H1 (cell line): Measurements from ENCODE around the gene SLC16A9. TPM values are rescaled to one million over a fixed set of nuclear protein-coding genes. Genes with fewer than 3 reads are reported as not detected.
A peak's percentile ranks its signal among the peaks of the same experiment; 100 is the strongest.

ENCODE experiments used
- CTCF ChIA-PET: fragments of 300-600 bp; sonication (Branson Sonifier 250); formaldehyde crosslinking; loops from one replicate; lab custom pipeline; 2021; ENCODE audit not compliant: partially characterized antibody; lab: Charles Lee
- POLR2A ChIA-PET: fragments of 300-600 bp; sonication (Branson Sonifier 250); formaldehyde crosslinking; loops from one replicate; lab custom pipeline; 2021; ENCODE audit warnings: inconsistent platforms; ENCODE audit not compliant: partially characterized antibody; lab: Charles Lee
- DNase-seq, 2 experiments: peaks; one replicate each; pipeline versions ENCODE4 v3.0.0 to v3.0.0-alpha.2; 2010 to 2022; ENCODE audit warnings: low spot score in 2 of 2, low read depth in 1 of 2, mixed read lengths in 1 of 2
- FAIRE-seq: peaks from 2 replicates; lab custom pipeline; 2011; peaks lifted over from hg19 to GRCh38; lab: Jason Lieb, UNC
- H2AFZ ChIP-seq: 2 replicates; pipeline ENCODE4 v1.8.1; 2012; ENCODE audit warnings: low read length, inconsistent platforms
- H2AK5ac ChIP-seq: 2 replicates; pipeline ENCODE4 v1.6.1; 2013; ENCODE audit warnings: low read depth, low read length
- H2BK120ac ChIP-seq: replicated peaks from 2 replicates; pipeline ENCODE3; 2013; ENCODE audit warnings: low read depth, low read length, inconsistent platforms
- H2BK12ac ChIP-seq: 2 replicates; pipeline ENCODE4 v1.6.1; 2013; ENCODE audit warnings: low read depth, low read length
- H2BK15ac ChIP-seq: 2 replicates; pipeline ENCODE4 v1.6.1; 2013; ENCODE audit warnings: low read length
- H2BK20ac ChIP-seq: 2 replicates; pipeline ENCODE4 v1.6.1; 2013; ENCODE audit warnings: low read length
- H2BK5ac ChIP-seq: 2 replicates; pipeline ENCODE4 v1.6.1; 2013; ENCODE audit warnings: low read depth, low read length
- H3K14ac ChIP-seq: 2 replicates; pipeline ENCODE4 v1.6.1; 2013; ENCODE audit warnings: inconsistent platforms; ENCODE audit not compliant: insufficient read length
- H3K18ac ChIP-seq: 2 replicates; pipeline ENCODE4 v1.6.1; 2013; ENCODE audit warnings: low read length; ENCODE audit errors: extremely low read depth
- H3K23ac ChIP-seq: 2 replicates; pipeline ENCODE4 v1.6.1; 2013; ENCODE audit warnings: inconsistent platforms; ENCODE audit not compliant: insufficient read length
- H3K23me2 ChIP-seq: 2 replicates; pipeline ENCODE4 v1.6.1; 2013; ENCODE audit warnings: low read depth, low read length
- H3K27ac ChIP-seq: 2 replicates; pipeline ENCODE4 v1.6.1; 2011; ENCODE audit warnings: low read depth, low read length, inconsistent platforms
- H3K27me3 ChIP-seq, 4 experiments: replicated peaks in 1 of 4; 1 replicate in 1 of 4; 2 replicates in 3 of 4; pipeline versions ENCODE4 v1.6.1 to v1.8.1; 2011 to 2013; ENCODE audit warnings: low read length in 3 of 4, mild to moderate bottlenecking in 3 of 4, inconsistent platforms in 2 of 4, mixed read lengths in 2 of 4, moderate library complexity in 1 of 4; ENCODE audit not compliant: control insufficient read depth in 3 of 4, insufficient read depth in 3 of 4; ENCODE audit errors: extremely low read depth in 1 of 4
- H3K36me3 ChIP-seq, 4 experiments: 2 replicates each; pipeline versions ENCODE4 v1.6.1 to v1.8.1; 2011 to 2013; ENCODE audit warnings: mild to moderate bottlenecking in 4 of 4, low read length in 3 of 4, moderate library complexity in 2 of 4, control low read depth in 1 of 4, inconsistent platforms in 1 of 4; ENCODE audit not compliant: insufficient read depth in 4 of 4, control insufficient read depth in 2 of 4
- H3K4ac ChIP-seq: replicated peaks from 2 replicates; pipeline ENCODE3; 2013; ENCODE audit warnings: low read length, low read depth, mixed read lengths, inconsistent platforms; ENCODE audit not compliant: insufficient read length
- H3K4me1 ChIP-seq, 4 experiments: replicated peaks in 1 of 4; 1 replicate in 1 of 4; 2 replicates in 3 of 4; pipeline versions ENCODE4 v1.6.1 to v1.8.1; 2011 to 2013; ENCODE audit warnings: low read length in 3 of 4, inconsistent platforms in 2 of 4, mixed read lengths in 1 of 4; ENCODE audit not compliant: insufficient read depth in 4 of 4, control insufficient read depth in 3 of 4
- H3K4me2 ChIP-seq, 2 experiments: 2 replicates each; pipeline versions ENCODE4 v1.6.1 to v1.8.1; 2011 to 2013; ENCODE audit warnings: low read depth in 2 of 2, low read length in 2 of 2, control low read depth in 1 of 2, inconsistent platforms in 1 of 2, mild to moderate bottlenecking in 1 of 2; ENCODE audit not compliant: insufficient read depth in 1 of 2
- H3K4me3 ChIP-seq, 4 experiments: fragments of 200-600, 300-600 bp in 1 of 4; sonication (generic), shearing (Covaris generic), sonication (Bioruptor Twin) in 1 of 4; 2 replicates each; pipeline versions ENCODE4 v1.5.1 to v1.8.1; 2011 to 2016; ENCODE audit warnings: low read length in 4 of 4, low read depth in 3 of 4, control low read depth in 2 of 4, inconsistent platforms in 2 of 4, mild to moderate bottlenecking in 2 of 4, mixed read lengths in 1 of 4, moderate library complexity in 1 of 4; ENCODE audit not compliant: insufficient read depth in 2 of 4; ENCODE audit errors: extremely low read depth in 1 of 4
- H3K56ac ChIP-seq: replicated peaks from 2 replicates; pipeline ENCODE3; 2013; ENCODE audit warnings: low read depth, mild to moderate bottlenecking, mixed read lengths, low read length, inconsistent platforms; ENCODE audit not compliant: insufficient read length
- H3K79me1 ChIP-seq: 2 replicates; pipeline ENCODE4 v1.6.1; 2013; ENCODE audit warnings: low read depth, low read length, control low read depth
- H3K79me2 ChIP-seq, 2 experiments: 2 replicates each; pipeline versions ENCODE4 v1.6.1 to v1.8.1; 2012 to 2013; ENCODE audit warnings: low read length in 2 of 2, mild to moderate bottlenecking in 2 of 2, inconsistent platforms in 1 of 2; ENCODE audit not compliant: insufficient read depth in 2 of 2, control insufficient read depth in 1 of 2
- H3K9ac ChIP-seq, 4 experiments: replicated peaks in 1 of 4; 1 replicate in 1 of 4; 2 replicates in 3 of 4; pipeline versions ENCODE4 v1.6.1 to v1.8.1; 2011 to 2013; ENCODE audit warnings: low read depth in 3 of 4, low read length in 3 of 4, control low read depth in 2 of 4, mild to moderate bottlenecking in 2 of 4, moderate library complexity in 2 of 4, inconsistent platforms in 1 of 4; ENCODE audit errors: extremely low read depth in 1 of 4
- H3K9me3 ChIP-seq, 2 experiments: 2 replicates each; pipeline versions ENCODE4 v1.6.1 to v1.8.1; 2012 to 2013; ENCODE audit warnings: mild to moderate bottlenecking in 2 of 2, moderate library complexity in 2 of 2, control low read depth in 1 of 2, inconsistent platforms in 1 of 2, low read depth in 1 of 2, low read length in 1 of 2, mixed read lengths in 1 of 2; ENCODE audit not compliant: insufficient read depth in 2 of 2
- H4K20me1 ChIP-seq, 2 experiments: replicated peaks in 1 of 2; 2 replicates each; pipeline versions ENCODE3 to v1.8.1; 2011 to 2013; ENCODE audit warnings: inconsistent platforms in 2 of 2, low read length in 2 of 2, mild to moderate bottlenecking in 1 of 2; ENCODE audit not compliant: insufficient read depth in 2 of 2, control insufficient read depth in 1 of 2
- H4K5ac ChIP-seq: 2 replicates; pipeline ENCODE4 v1.6.1; 2013; ENCODE audit warnings: low read length, low read depth, mixed read lengths, inconsistent platforms; ENCODE audit not compliant: insufficient read length
- H4K8ac ChIP-seq: 2 replicates; pipeline ENCODE4 v1.8.0; 2013; ENCODE audit warnings: mild to moderate bottlenecking, moderate library complexity, low read length, inconsistent platforms; ENCODE audit not compliant: insufficient read depth; ENCODE audit errors: extremely low read depth
- H4K91ac ChIP-seq: replicated peaks from 2 replicates; pipeline ENCODE3; 2013; ENCODE audit warnings: low read length, mixed read lengths, inconsistent platforms; ENCODE audit not compliant: insufficient read length
- POLR2A ChIP-seq, 2 experiments: IDR thresholded peaks; 1 replicate in 1 of 2; 2 replicates in 1 of 2; pipeline ENCODE4 v1.6.1; 2011; ENCODE audit warnings: low read depth in 2 of 2, low read length in 2 of 2, mild to moderate bottlenecking in 2 of 2; ENCODE audit errors: control extremely low read depth in 1 of 2
- WGBS, 2 experiments: shearing (Covaris generic) in 1 of 2; methylation state at CpG; one replicate each; pipeline versions ENCODE4 v1.1.6 to v1.1.7; 2013 to 2015; ENCODE audit warnings: low lambda C conversion rate in 2 of 2, mixed read lengths in 2 of 2, inconsistent platforms in 1 of 2, low coverage in 1 of 2, missing lambda C conversion rate in 1 of 2; ENCODE audit not compliant: insufficient replicate concordance in 2 of 2, insufficient coverage in 1 of 2, insufficient read length in 1 of 2; ENCODE audit errors: extremely low coverage in 1 of 2, missing lambda C conversion rate in 1 of 2; 5-methylcytosine and 5-hydroxymethylcytosine counted together
- polyA plus RNA-seq, 7 experiments: library from polyadenylated mRNA; depleted of rRNA in 3 of 7; stranded (reverse) in 5 of 7; unstranded in 2 of 7; fragments of >200 nt in 5 of 7; fragments of 200-250 nt in 2 of 7; gene quantifications; 1 replicate in 5 of 7; 2 replicates in 1 of 7; 4 replicates in 1 of 7; pipeline versions ENCODE4 v1.2.1 to v1.2.3, GENCODE V29; 2011 to 2013; ENCODE audit warnings: missing spikeins in 2 of 7, mixed read lengths in 2 of 7
- total RNA-seq: library from RNA; stranded (reverse); fragmentation: NEBNext Ultra II Directional; extraction: Animal tissue kit (Norgen Biotek cat#: 25700); gene quantifications from 2 replicates; pipeline ENCODE4 v1.2.1, GENCODE V29; 2021

Gene SLC16A9
- total and polyA plus RNA-seq, 2 of the 8 experiments (the other 6 are each of a cell fraction or from before 2014, with no cell fraction given), result 11.2 to 20.5 TPM

- Histone ChIP-seq H4K5ac (no peak overlapping the region), H3K4me3 (no peak overlapping the region), H2BK15ac (no peak overlapping the region), H2BK120ac (no peak overlapping the region), H2BK20ac (no peak overlapping the region), H3K79me1 (no peaks in the 10 kb centered on the region), H3K4me1 (no peaks in the 10 kb centered on the region), H2AK5ac (no peak overlapping the region), H3K23me2 (no peaks in the 10 kb centered on the region), H3K27ac (no peak overlapping the region), H3K4me2 (no peak overlapping the region), H3K18ac (no peak overlapping the region), H3K56ac (no peak overlapping the region), H3K79me2 (no peaks in the 10 kb centered on the region), H2BK12ac (no peak overlapping the region), H4K20me1 (no peaks in the 10 kb centered on the region), H2BK5ac (no peak overlapping the region), H3K36me3 (peaks cover 0 to 3% (median 0%) of the 10 kb centered on the region in 4 experiments; a peak in 2 of 8 replicates), H3K14ac (no peak overlapping the region), H3K9me3 (peaks cover 0 to 4% of the 10 kb centered on the region in 2 experiments; a peak in 1 of 4 replicates), H2AFZ (no peak overlapping the region), H4K91ac (no peak overlapping the region), H3K9ac (no peak overlapping the region), H3K27me3 (no peaks in the 10 kb centered on the region), H3K23ac (no peak overlapping the region), H3K4ac (no peak overlapping the region), H4K8ac (no peak overlapping the region)
- 85% methylated on average over 7 of the region's 7 CpGs; no CpG with 5 or more reads in 1 of the 2 experiments for WGBS, 2 experiments
- no peak for DNase-seq
- ChIA-PET CTCF (interaction anchor here (1.0 to 1.2 kb wide), 2 partner anchors 24 to 28 kb away, joined by 4 read pairs; no protein-coding TSS in a partner anchor), POLR2A (interaction anchor here (1.1 to 1.5 kb wide), 2 partner anchors 8 to 15 kb away, joined by 3 to 5 read pairs; no protein-coding TSS in a partner anchor)
- no peak for FAIRE-seq
- peak in 1 of 2 experiments; percentile 18; a peak in 1 of 3 replicates for TF ChIP-seq POLR2A (IDR thresholded peaks at IDR 0.05; ENCODE audit: control extremely low read depth in 1 of 2, low read depth in 2 of 2, low read length in 2 of 2)
These were observed 59.9 kb downstream of the SLC16A9 start for GRCh38 chr10:59649606-59650346.
